T-helper 1 cell (primary cell): ENCODE measurements around the gene PRKAR1B.
"Not testable (repeated sequence)": the region's sequence is repeated elsewhere in the genome, so short reads cannot be mapped to it uniquely, and the experiment has no call there.

Source experiments
- DNase-seq, 5 donors: peaks; one replicate each; pipeline ENCODE4 v3.0.0-alpha.2; 2012 to 2020

PRKAR1B gene

DNA sequence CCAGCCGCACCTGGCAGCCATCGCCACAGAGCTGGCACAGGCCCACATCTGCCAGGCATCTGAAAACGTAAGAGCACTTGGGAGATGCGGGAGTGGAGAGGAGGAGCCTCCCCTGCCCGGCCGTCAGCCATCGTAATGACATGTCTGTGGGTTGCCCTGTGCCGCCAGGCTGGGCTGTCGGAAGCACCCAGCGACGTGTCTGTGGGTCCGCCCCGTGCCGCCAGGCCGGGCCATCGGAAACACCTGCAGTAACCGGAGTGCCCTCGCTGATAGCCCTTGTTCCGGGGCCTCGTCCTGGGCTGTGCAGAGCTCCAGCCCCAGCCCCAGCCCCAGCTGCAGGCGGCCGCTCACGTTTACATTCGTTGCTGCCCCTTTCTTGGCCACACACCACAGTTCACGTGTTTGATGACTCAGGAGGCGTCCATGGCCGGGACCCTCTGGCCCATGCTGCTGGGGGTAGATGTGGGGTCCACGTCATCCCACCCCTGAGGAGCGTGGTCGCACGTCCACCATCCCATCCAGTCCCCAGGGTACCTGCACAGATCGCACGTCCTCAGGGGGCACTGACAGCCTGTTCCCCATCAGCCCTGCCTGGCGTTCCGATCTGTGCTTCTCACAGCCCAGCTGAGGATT lies 30.0 kb upstream of the PRKAR1B start:
- DNase-seq: no peak

- no peak for DNase-seq
These were observed 29.3 kb upstream of the PRKAR1B start for GRCh38 chr7:756231-756927.

GRCh38 chr7:755413-755805 lies 28.3 kb upstream of the PRKAR1B start:
- no peak for DNase-seq

- no peak for DNase-seq
These were observed 27.7 kb upstream of the PRKAR1B start for GRCh38 chr7:754531-755412.

GRCh38 chr7:753190-753589 lies 26.1 kb upstream of the PRKAR1B start:
- no peak for DNase-seq

- DNase-seq: not testable (repeated sequence)
These were observed 25.2 kb upstream of the PRKAR1B start for GRCh38 chr7:752256-752655.

DNA sequence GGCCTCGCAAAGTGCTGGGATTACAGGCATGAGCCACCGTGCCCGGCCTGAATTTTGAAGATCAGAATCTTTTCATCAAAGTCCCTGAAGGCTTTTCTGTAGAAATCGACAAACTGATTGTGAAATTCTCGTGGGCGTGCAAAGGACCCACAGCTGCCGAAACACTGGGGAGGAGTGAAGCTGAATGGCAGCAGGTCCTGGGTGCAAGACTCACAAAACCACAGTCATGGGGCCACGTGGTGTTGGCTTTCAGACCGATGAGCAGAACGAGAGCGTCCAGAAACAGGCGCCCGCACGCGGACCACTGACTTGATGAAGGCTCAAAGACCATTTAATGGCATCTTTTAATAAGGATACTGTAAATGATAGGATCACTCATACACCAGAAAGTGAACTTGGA lies 24.7 kb upstream of the PRKAR1B start:
- no peak for DNase-seq

DNA sequence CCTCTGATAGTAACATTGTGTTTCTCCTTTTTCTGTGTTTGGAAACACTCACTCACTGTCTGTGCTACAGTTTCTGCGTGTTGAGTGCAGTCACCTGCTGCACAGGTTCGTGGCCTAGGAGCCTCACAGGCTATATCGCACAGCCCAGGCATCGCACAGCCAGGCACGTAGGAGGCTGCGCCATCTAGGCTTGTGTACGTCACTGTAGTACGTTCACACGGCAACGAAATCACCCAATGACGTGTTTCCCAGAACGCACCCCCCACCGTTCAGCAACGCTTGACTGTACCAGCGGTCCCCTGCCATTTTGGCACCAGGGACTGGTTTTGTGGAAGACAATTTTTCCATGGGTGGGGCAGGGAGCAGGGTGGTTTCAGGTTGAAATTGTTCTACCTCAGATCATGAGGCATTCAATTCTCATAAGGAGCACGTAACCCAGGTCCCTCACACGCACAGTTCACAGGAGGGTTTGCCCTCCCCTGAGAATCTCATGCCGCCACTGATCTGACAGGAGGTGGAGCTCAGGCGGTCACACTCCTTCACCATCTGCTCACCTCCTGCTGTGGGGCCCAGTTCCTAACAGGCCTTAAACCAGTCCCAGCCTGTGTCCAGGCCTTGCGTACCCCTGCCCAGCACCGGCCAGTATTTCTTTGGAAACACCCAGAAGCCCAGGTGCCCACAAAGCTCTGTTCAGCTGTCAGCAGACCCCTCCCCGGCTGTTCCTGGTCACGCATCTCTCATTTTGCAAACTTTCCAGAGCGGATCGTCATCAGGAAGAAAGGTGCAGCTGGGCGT lies 23.2 kb upstream of the PRKAR1B start:
- DNase-seq: no peak

- no peak for DNase-seq
These were observed 22.1 kb upstream of the PRKAR1B start for GRCh38 chr7:749140-749551.

DNA sequence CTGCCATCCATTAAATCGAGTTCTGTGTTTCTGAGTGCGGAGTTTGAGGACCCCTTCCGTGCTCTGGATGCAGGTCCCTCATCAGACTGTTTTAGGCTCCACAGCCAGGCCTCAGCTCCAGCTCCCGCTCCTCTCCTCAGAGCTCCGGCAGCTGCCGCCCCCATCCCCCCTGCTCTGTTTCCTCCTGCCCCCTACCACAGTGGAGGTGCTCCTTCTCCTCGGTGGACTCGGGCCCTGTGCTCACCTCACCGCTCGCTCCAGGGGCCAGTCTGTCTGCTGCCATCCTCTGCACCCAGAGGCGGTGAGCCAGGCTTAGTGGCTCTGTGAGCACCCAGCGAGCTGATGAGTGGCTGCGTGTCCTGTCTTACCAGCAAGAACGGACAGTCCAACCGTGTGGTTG lies 21.4 kb upstream of the PRKAR1B start:
- no peak for DNase-seq

DNA sequence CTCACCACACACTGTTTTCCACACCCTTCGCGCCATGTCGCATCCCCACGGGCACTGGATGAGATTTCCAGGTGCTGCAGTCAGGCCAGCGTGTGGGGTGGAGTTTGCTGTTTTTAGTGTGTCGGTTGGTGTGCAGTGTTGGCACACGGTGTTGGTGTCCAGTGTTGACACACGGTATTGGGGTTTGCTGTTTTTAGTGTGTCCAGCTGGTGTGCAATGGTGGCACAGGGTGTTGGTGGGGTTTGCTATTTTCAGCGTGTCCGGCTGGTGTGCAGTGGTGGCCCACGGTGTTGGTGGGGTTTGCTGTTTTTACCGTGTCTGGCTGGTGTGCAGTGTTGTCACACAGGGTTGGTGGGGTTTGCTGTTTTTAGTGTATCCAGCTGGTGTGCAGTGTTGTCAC lies 20.1 kb upstream of the PRKAR1B start:
- no peak for DNase-seq

GRCh38 chr7:746155-747061 lies 19.3 kb upstream of the PRKAR1B start:
- DNase-seq: no peak

DNA sequence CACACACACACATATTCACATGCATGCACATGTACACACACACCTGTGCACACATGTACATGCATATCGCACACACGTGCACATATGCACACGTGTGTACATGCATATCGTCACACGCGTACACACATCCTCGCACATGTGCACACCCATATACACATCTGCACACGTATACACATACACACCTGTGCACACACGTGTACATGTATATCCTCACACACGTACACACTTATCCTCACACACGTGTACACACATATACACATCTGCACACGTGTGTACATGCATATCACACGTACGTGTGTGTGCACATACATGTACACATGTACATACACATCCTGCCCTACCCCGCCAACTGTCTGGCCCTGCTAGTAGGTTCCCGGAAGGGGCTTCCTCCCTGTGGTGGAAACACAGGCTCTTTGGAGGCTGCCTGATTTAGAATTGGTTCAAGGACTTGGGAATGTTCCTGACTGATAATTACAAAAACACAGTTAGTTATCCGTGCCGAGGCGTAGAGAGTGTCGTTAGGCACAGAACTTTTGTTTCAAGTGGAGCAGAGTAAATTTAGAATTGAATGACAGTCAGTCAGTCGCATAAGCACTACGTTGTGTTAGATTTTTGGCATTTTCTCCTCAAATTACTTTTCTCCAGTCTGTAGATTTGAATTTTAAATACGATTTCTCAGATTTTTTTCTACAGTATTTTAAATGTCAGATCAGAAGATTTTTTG lies 18.5 kb upstream of the PRKAR1B start:
- no peak for DNase-seq

DNA sequence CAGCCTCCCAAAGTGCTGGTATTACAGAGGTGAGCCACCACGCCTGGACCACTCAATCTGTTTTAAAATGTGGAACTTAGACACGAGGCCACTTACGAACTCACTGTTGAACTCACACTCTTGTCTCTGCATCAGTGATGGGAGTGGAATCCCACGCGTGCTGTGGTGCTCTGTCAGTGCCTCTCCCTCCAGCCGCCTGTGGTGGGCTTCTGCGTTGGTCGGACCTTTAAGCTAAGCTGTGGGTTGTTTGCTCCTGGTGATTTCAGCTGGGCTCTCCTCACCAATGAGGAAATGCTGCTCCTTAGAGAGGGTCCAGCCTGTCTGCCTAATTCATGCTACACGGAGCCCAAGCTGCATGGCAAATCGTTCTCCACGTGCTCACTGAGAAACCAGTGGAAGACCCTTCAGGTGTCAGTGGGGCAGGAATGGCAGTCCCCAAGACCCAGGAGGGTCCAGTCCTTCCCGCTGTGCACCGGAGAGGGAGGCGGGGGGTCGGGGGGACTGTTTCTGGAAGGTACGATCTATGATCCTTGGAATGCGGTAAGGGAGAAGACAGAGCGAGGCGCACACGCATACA lies 17.9 kb upstream of the PRKAR1B start:
- DNase-seq: no peak

- not testable (repeated sequence) for DNase-seq
These were observed 17.0 kb upstream of the PRKAR1B start for GRCh38 chr7:744128-744520.

DNA sequence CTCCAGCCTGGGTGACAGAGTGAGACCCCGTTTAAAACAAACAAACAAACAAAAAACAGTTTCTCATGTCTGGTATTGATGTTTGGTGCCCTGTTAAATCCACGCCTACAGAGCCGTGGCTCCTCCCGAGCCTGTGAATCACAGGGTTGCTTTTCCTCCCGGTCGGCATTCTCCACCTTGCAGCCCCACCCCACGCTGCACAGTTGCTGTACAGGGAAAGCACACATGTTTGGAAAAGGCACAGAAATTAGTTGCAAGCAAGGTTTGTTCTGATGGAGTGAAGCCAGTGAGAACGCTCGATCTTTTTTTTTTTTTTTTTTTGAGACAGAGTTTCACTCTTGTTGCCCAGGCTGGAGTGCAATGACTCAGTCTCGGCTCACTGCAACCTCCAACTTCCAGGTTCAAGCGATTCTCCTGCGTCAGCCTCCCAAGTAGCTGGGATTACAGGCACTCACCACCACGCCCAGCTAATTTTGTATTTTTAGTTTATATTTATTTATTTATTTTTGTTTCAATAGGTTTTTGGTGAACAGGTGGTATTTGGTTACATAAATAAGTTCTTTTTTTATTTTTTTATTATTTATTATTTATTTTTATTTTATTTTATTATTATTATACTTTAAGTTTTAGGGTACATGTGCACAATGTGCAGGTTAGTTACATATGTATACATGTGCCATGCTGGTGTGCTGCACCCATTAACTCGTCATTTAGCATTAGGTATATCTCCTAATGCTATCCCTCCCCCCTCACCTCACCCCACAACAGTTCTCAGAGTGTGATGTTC lies 16.5 kb upstream of the PRKAR1B start:
- DNase-seq: not testable (repeated sequence)

DNA sequence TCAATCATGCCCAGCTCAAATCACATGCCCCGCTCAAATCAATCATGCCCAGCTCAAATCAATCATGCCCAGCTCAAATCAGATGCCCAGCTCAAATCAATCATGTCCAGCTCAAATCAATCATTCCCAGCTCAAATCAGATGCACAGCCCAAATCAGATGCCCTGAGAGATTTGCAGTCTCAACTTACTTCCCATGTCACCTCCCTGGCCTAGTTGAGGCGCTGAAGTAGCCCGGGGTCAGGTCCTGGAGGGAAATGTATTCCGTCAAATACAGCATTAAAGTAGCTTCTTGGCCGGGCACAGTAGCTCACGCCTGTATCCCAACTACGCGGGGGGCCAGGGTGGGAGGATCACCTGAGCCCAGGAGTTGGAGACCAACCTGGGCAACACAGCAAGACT lies 15.7 kb upstream of the PRKAR1B start:
- no peak for DNase-seq

- no peak for DNase-seq
These were observed 14.8 kb upstream of the PRKAR1B start for GRCh38 chr7:741850-742249.

DNA sequence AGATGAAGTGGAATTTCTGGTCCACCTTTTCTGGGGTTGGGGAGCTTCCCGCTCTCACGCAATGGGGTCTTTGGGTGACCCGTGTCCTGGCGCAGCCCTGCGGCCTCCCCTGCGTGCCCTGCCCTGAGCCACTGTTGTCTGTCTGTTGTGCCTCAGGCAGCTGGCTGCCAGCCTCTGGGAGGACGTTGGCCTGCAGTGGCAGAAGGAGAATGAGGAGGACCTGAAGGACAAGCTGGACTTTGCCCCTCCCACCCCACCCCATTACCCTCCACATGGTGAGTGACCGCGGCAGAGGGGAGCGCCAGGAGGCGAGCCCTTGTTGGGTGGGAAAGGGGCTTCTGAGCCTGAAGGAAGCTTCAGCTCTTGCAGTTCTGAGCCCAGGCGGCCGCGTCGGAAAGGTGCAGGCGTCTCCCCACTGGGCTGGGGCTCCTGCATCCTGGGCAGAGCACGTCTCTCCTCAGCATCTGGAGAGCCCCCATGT lies 14.2 kb upstream of the PRKAR1B start:
- DNase-seq: no peak
